ENCODE measurements around the gene GNRHR. TPM values are rescaled to one million over a fixed set of nuclear protein-coding genes. Genes with fewer than 3 reads are reported as not detected.

Gene GNRHR
- total RNA-seq, result not detected in 2 replicates

GRCh38 chr4:67754288-67754687 is at the start of gene GNRHR:
TSS of gene GNRHR (minus strand) at chr4:67754388. CDS start at chr4:67754335, 53 bp downstream.

DNA sequence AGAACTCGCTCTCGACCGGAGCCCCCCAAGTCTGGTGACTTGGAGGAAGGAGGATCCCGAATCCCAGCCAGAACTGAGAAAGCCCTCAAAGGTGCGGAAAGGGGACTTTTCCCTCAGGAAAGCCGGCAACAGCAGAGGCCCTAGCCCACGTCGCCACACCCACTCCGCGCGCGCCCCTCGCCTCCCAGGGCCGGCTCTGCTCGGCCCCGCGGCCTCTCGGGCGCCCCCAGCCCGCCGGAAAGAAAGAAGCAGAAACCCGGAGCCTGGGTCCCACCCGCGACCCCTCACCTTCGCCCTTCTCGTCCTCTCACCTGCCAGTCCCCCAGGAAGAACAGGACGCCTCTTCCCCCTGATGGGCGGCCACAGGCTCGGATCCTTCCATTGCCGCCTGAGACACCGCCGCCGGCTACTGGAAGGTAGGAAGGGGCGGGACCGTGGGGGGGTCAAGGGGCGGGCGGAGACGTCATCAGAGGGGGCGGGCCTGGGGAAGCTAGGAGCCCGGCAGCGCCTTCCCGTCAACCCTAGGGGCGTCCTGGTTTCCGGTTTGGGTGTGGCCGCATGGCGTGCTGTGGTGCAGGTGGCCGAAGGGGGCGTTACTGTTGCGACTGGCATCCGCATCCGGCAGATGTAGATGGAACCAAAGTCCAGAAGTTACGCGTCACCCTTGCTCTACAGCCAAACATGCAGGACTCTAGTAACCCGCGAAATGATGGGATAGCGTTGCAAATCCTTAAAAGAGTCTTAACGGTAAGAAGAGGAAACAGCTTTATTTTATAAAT is 53.3 kb downstream of the GNRHR start, which contains the start of gene UBA6:
Gene UBA6, minus strand, starts transcription at position 418 of the 779 bp plus-strand sequence. Its CDS starts 36 bp downstream, at position 382.

Other genes with a start within 250 kb of the GNRHR start
- gene CENPC, start 208.9 kb downstream of the GNRHR start, total RNA-seq, result 8.7 and 10.3 TPM in 2 replicates
- gene STAP1, start 195.7 kb downstream of the GNRHR start, total RNA-seq, result not detected in 2 replicates
- 59.7 and 87.9 TPM in 2 replicates for gene UBA6, start 53.2 kb downstream of the GNRHR start, total RNA-seq
- not detected in 2 replicates for gene TMPRSS11D, start 129.6 kb upstream of the GNRHR start, total RNA-seq
- not detected in 2 replicates for gene TMPRSS11A, start 209.1 kb upstream of the GNRHR start, total RNA-seq